ENCODE data around the gene C10orf71.

C10orf71 gene

DNA sequence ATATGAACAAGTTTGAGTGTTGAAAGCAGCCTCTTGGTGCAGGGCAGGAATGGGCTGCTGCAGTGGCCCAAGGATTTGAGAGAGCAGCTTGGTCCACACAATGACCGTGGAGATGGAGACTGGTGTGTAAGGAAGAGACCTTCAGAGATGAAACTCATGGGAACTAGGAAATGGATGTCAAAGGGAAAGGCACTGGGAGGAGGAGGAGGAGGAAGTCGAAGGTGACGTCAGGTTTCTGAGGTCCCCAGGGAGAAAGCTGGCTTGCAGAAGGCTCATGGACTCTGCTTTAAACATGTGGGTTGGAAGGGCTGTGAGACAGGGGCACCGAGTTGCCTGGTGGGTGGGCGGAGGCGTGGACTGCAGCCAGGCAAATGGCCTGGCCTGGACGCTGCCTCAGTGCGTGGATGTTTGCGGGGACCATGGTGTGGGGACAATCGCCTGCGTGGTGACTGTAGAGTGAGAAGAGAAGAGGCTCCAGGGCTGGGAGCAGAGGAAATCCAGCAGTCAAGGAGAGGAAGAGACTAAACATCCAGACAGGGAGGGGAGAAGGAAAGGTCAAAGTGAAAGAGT, 14.6 kb downstream of the C10orf71 start:
- FAIRE-seq: no peak

DNA sequence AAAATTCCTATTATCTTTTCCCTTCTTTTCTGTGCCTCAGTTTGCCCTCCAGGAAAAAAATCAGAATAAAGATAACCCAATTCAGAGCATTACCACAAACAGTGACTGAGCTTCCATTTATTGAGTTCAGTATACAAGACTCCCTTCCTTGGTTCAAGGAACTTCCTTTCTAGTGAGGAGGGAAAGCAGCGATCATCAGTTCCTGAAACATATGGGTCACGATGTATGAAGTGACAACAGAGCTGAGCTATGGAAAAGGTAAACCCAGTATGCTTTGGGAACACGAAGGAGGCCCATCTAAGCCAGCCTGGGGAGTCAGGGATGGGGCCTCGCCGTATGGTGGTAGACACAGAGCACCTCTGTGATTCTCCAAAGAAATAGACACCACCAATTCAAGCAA, 15.8 kb downstream of the C10orf71 start:
- no peak for DNase-seq (ENCODE audit: insufficient read length, low spot score)
- TF ChIP-seq CTCF (IDR thresholded peaks at IDR 0.05; ENCODE audit: insufficient read depth, missing control alignments): no peak
- FAIRE-seq: no peak

More for the DNA sequence above, 14.6 kb downstream of the C10orf71 start:
- no peak for DNase-seq (ENCODE audit: insufficient read length, low spot score)
- no peak for TF ChIP-seq CTCF (IDR thresholded peaks at IDR 0.05; ENCODE audit: insufficient read depth, missing control alignments)

GRCh38 chr10:49318028-49318427, 19.1 kb downstream of the C10orf71 start:
- DNase-seq (ENCODE audit: insufficient read length, low spot score) (no peak), FAIRE-seq (no peak)
- no peak for TF ChIP-seq CTCF (IDR thresholded peaks at IDR 0.05; ENCODE audit: insufficient read depth, missing control alignments)

DNA sequence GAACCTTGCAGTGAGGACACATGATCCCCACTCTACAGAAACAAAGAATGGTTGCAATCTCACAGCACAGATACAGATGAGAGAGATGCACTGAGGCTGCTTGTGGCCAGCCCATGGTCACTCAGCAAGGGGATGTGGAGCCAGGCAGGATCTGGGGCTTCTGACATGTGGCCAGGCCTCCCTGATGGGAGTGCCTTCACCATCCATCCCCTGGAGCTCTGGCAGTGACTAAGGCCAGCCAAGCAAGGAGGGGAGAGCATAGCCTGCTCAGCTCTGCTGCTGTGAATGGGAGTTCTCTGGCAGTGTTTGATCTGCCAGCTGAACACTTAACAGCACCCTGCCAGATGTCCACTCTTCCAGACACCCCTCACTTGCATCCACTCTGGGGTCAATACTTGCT, 19.8 kb downstream of the C10orf71 start:
- TF ChIP-seq CTCF (IDR thresholded peaks at IDR 0.05; ENCODE audit: insufficient read depth, missing control alignments): no peak
- FAIRE-seq: no peak
- DNase-seq (ENCODE audit: insufficient read length, low spot score): no peak

DNA sequence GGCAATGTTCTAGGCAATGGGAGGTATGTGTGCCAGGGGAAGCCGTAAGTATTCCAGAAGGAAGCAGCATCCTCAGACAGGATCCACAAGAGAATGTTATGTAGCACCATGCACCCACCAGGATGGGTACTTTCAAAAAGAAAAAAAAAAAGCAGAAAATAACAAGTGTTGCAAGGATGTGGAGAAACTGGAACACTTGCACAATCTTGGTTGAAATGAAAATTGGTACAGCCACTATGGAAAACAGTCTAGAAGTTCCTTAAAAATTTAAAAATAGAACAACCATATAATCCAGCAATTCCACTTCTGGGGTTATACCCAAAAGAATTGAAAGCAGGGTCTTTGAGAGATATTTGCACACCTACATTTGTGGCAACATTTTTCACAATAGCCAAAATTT, 20.2 kb downstream of the C10orf71 start:
- FAIRE-seq (no peak), DNase-seq (ENCODE audit: insufficient read length, low spot score) (no peak)
- no peak for TF ChIP-seq CTCF (IDR thresholded peaks at IDR 0.05; ENCODE audit: insufficient read depth, missing control alignments)

DNA sequence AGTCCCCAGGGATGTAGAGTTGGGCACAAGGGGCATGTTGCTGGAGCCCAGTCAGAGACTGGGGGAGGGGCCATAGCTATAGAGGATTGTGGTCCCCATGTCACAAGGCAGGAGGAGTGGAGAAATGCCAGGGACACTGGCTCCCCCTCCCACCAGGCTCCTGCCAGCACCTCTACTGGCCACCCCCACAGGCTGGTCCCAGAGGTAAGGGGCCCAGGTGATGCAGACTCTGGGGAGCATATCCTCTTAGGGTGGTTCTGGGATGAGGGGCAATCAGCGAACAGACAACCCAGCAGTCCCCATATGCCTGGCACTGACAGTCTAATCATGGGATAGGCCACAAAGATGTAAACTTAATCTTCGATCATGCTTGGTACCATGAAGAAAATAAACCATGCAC, 21.2 kb downstream of the C10orf71 start:
- no peak for DNase-seq (ENCODE audit: insufficient read length, low spot score)
- no peak for FAIRE-seq
- TF ChIP-seq CTCF (IDR thresholded peaks at IDR 0.05; ENCODE audit: insufficient read depth, missing control alignments): no peak

DNA sequence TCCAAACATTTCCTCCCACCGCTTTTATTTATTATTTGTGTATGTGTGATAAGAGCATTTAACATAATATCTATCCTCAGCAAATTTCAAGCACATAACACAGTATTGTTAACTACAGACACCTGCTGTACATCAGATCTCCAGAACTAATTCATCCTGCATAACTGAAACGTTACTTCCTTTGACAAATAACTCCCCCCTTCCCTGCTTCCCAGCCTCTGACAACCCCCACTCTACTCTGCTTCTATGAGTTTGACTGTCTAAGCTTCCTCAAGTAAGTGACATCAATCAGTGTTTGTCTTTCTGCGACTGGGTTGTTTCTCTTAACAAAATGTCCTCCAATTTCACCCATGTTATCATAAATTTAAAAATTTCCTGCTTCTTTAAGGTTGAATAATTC, 22.1 kb downstream of the C10orf71 start:
- FAIRE-seq: no peak
- no peak for TF ChIP-seq CTCF (IDR thresholded peaks at IDR 0.05; ENCODE audit: insufficient read depth, missing control alignments)
- DNase-seq (ENCODE audit: insufficient read length, low spot score): no peak

Data from D721Med (cell line).